ENCODE results near the gene GPRC5B. TPM values are rescaled to one million over a fixed set of nuclear protein-coding genes. Genes with fewer than 3 reads are reported as not detected.

GPRC5B gene
- total RNA-seq, 1 experiment from 2014 or later, result 62.0 TPM

GRCh38 chr16:19879241-19879792 lies 5.3 kb downstream of the GPRC5B start:
- Histone ChIP-seq H3K4me3 (no peak overlapping the region), H3K9me2 (ENCODE audit: insufficient read depth) (no peaks in the 10 kb centered on the region), H3K79me2 (ENCODE audit: low read depth) (peaks cover 19% of the 10 kb centered on the region), H3K4me1 (replicated peaks; ENCODE audit: insufficient read depth) (no peaks in the 10 kb centered on the region), H4K20me1 (ENCODE audit: insufficient read depth) (no peaks in the 10 kb centered on the region), H3K27ac (no peak overlapping the region), H3K9me3 (ENCODE audit: insufficient read depth, low read depth) (no peaks in the 10 kb centered on the region), H2AFZ (no peak overlapping the region), H3K27me3 (ENCODE audit: insufficient read depth, low read depth) (no peaks in the 10 kb centered on the region), H3K4me2 (no peak overlapping the region), H3K36me3 (ENCODE audit: low read depth) (no peaks in the 10 kb centered on the region), H3F3A (ENCODE audit: insufficient read depth, low read depth) (no peaks in the 10 kb centered on the region)
- no peak for DNase-seq
- BruUV-seq (replicated peaks), result no TSS peak
- intact Hi-C loops (cut with micrococcal nuclease; ENCODE audit: unreplicated experiment), result no loop called here
- ChIA-PET POLR2A (ENCODE audit: unreplicated experiment) (no interaction called here), CTCF (no interaction called here)
- TF ChIP-seq, protein P1, sequence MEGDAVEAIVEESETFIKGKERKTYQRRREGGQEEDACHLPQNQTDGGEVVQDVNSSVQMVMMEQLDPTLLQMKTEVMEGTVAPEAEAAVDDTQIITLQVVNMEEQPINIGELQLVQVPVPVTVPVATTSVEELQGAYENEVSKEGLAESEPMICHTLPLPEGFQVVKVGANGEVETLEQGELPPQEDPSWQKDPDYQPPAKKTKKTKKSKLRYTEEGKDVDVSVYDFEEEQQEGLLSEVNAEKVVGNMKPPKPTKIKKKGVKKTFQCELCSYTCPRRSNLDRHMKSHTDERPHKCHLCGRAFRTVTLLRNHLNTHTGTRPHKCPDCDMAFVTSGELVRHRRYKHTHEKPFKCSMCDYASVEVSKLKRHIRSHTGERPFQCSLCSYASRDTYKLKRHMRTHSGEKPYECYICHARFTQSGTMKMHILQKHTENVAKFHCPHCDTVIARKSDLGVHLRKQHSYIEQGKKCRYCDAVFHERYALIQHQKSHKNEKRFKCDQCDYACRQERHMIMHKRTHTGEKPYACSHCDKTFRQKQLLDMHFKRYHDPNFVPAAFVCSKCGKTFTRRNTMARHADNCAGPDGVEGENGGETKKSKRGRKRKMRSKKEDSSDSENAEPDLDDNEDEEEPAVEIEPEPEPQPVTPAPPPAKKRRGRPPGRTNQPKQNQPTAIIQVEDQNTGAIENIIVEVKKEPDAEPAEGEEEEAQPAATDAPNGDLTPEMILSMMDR (conservative IDR thresholded peaks at IDR 0.05), result no peak
- no peak for TF ChIP-seq EZH2 (IDR thresholded peaks at IDR 0.05; ENCODE audit: low read depth)

DNA sequence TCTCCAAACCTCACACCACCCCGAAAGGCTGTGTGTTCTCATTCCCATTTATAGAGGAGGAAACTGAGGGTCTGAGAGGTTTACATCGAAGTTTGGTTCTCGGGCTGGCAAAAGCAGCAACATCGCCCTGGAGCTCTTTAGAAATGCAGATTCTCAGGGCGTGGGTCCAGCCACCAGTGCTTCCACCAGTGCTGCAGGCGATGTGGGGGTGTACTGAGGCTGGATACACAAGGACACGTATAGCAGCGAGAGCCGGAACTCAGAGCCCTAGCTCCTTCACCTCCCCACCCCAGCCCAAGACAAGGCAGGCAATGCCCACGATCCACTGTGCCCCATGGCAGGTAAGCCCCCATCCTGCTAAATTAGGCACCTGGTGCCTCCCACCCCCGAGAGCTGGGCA lies 5.9 kb downstream of the GPRC5B start:
- no peaks in the 10 kb centered on the region for H3K4me1 ChIP-seq (replicated peaks; ENCODE audit: insufficient read depth)
- no peaks in the 10 kb centered on the region for H3K9me2 ChIP-seq (ENCODE audit: insufficient read depth)
- intact Hi-C loops (cut with micrococcal nuclease; ENCODE audit: unreplicated experiment), result no loop called here
- no peak overlapping the region for H3K27ac ChIP-seq
- H2AFZ ChIP-seq, result no peak overlapping the region
- H3K4me3 ChIP-seq, result no peak overlapping the region
- H3K36me3 ChIP-seq (ENCODE audit: low read depth), result no peaks in the 10 kb centered on the region
- TF ChIP-seq EZH2 (IDR thresholded peaks at IDR 0.05; ENCODE audit: low read depth), result no peak
- TF ChIP-seq, protein P1 (conservative IDR thresholded peaks at IDR 0.05), result no peak
- ChIA-PET CTCF (no interaction called here), POLR2A (ENCODE audit: unreplicated experiment) (no interaction called here)
- peaks cover 19% of the 10 kb centered on the region for H3K79me2 ChIP-seq (ENCODE audit: low read depth)
- H3K4me2 ChIP-seq, result no peak overlapping the region
- no peak for DNase-seq
- no peaks in the 10 kb centered on the region for H3F3A ChIP-seq (ENCODE audit: insufficient read depth, low read depth)
- BruUV-seq (replicated peaks), result no TSS peak
- H3K9me3 ChIP-seq (ENCODE audit: insufficient read depth, low read depth), result no peaks in the 10 kb centered on the region
- no peaks in the 10 kb centered on the region for H4K20me1 ChIP-seq (ENCODE audit: insufficient read depth)
- no peaks in the 10 kb centered on the region for H3K27me3 ChIP-seq (ENCODE audit: insufficient read depth, low read depth)

DNA sequence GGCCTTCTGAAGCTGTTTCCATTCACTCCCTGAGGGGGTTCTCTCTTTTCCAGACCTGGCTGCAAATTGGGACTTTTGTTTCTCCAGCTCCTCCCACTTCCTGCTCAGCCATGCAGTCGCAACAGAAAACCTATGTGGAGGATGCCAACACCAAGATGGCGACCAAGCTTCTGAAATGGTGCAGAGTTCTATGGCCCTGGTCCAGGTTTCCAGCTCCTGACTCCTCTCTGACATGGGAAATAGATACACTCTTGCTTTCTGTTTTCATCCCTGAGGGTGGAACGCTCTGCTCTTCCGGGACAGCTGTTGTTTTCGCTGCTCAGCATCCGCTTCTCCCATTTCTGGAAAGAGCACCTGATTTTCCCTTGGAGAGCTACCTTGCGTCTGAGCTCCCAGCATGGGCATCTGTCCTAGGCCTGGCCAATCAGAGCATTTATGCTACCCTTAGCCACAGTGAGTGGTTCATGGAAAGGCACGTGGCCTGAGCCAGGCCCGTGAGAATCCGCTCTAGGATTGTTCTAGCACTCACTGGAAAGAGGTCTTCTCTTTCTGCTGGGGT lies 8.1 kb downstream of the GPRC5B start:
- Histone ChIP-seq H3K9me2 (ENCODE audit: insufficient read depth) (no peaks in the 10 kb centered on the region), H3K4me3 (no peak overlapping the region), H3K79me2 (ENCODE audit: low read depth) (no peaks in the 10 kb centered on the region; the same call in 1 of the 2 replicates), H3F3A (ENCODE audit: insufficient read depth, low read depth) (no peaks in the 10 kb centered on the region), H4K20me1 (ENCODE audit: insufficient read depth) (no peaks in the 10 kb centered on the region), H3K27me3 (ENCODE audit: insufficient read depth, low read depth) (no peaks in the 10 kb centered on the region), H3K4me1 (replicated peaks; ENCODE audit: insufficient read depth) (no peaks in the 10 kb centered on the region), H3K27ac (no peak overlapping the region), H2AFZ (no peak overlapping the region), H3K36me3 (ENCODE audit: low read depth) (no peaks in the 10 kb centered on the region), H3K9me3 (ENCODE audit: insufficient read depth, low read depth) (no peaks in the 10 kb centered on the region), H3K4me2 (no peak overlapping the region)
- ChIA-PET POLR2A (ENCODE audit: unreplicated experiment) (no interaction called here), CTCF (interaction anchor here (0.7 kb wide), 1 partner anchor 229 kb away, joined by 3 read pairs; no protein-coding TSS in a partner anchor)
- no TSS peak for BruUV-seq (replicated peaks)
- TF ChIP-seq, protein P1 (conservative IDR thresholded peaks at IDR 0.05), result no peak
- no peak for TF ChIP-seq EZH2 (IDR thresholded peaks at IDR 0.05; ENCODE audit: low read depth)
- DNase-seq, result no peak
- intact Hi-C loops (cut with micrococcal nuclease; ENCODE audit: unreplicated experiment), result no loop called here

All from PC-9 (cell line).